IMR-90 (cell line): Measurements from ENCODE around the gene PBRM1. TPM values are rescaled to one million over a fixed set of nuclear protein-coding genes. Genes with fewer than 3 reads are reported as not detected.

Source experiments
- ATAC-seq: fragments of 200-7000 bp; cut with Tn5 transposase; 2 replicates; pipeline ENCODE4 v1.9.1; 2020; ENCODE audit warnings: low read depth, mild to moderate bottlenecking, moderate library complexity
- BruUV-seq: library from RNA; stranded (reverse); fragments of 400-500 nt; replicated peaks from 2 replicates; lab custom pipeline; 2021; lab: Mats Ljungman, UMichigan
- CTCF ChIA-PET: fragments of 300-600 bp; formaldehyde crosslinking; extraction: SDS; loops from one replicate; lab custom pipeline; 2021; ENCODE audit warnings: antibody characterized with exemption; lab: Yijun Ruan, JAX
- POLR2A ChIA-PET: fragments of 300-600 bp; sonication (Branson Sonifier 250); formaldehyde crosslinking; loops from one replicate; lab custom pipeline; 2022; ENCODE audit warnings: antibody characterized with exemption; ENCODE audit not compliant: unreplicated experiment; lab: Charles Lee
- DNase-seq: peaks from one replicate; pipeline ENCODE4 v3.0.0; 2013
- H2AFZ ChIP-seq: replicated peaks from 2 replicates; pipeline ENCODE3; 2013; ENCODE audit warnings: low read length, mild to moderate bottlenecking; ENCODE audit not compliant: poor library complexity
- H2AK5ac ChIP-seq: 2 replicates; pipeline ENCODE4 v1.6.1; 2013; ENCODE audit warnings: low read depth, low read length, inconsistent platforms
- H2AK9ac ChIP-seq: replicated peaks from 2 replicates; pipeline ENCODE3; 2013; ENCODE audit warnings: mild to moderate bottlenecking, low read depth, low read length, moderate library complexity; ENCODE audit not compliant: poor library complexity
- H2BK120ac ChIP-seq: 2 replicates; pipeline ENCODE4 v1.6.1; 2013; ENCODE audit warnings: low read depth, low read length, inconsistent platforms
- H2BK15ac ChIP-seq: 3 replicates; pipeline ENCODE4 v1.6.1; 2013; ENCODE audit warnings: low read depth, low read length, inconsistent platforms
- H2BK20ac ChIP-seq: 2 replicates; pipeline ENCODE4 v1.6.1; 2013; ENCODE audit warnings: low read depth, mild to moderate bottlenecking, inconsistent platforms, low read length, moderate library complexity
- H2BK5ac ChIP-seq: 2 replicates; pipeline ENCODE4 v1.6.1; 2013; ENCODE audit warnings: mild to moderate bottlenecking, low read depth, low read length, inconsistent platforms; ENCODE audit not compliant: poor library complexity, severe bottlenecking
- H3K14ac ChIP-seq: replicated peaks from 2 replicates; pipeline ENCODE4 v1.6.1; 2013; ENCODE audit warnings: low read depth, low read length, inconsistent platforms
- H3K18ac ChIP-seq: 2 replicates; pipeline ENCODE4 v1.6.1; 2013; ENCODE audit warnings: low read depth, low read length, control low read depth
- H3K23ac ChIP-seq: 2 replicates; pipeline ENCODE4 v1.6.1; 2013; ENCODE audit warnings: low read depth, low read length, inconsistent platforms
- H3K27ac ChIP-seq: 2 replicates; pipeline ENCODE4 v1.5.1; 2013; ENCODE audit warnings: mild to moderate bottlenecking, control low read depth, low read length; ENCODE audit not compliant: insufficient read depth
- H3K27me3 ChIP-seq: 2 replicates; pipeline ENCODE4 v1.6.1; 2013; ENCODE audit warnings: low read length; ENCODE audit not compliant: control insufficient read depth, insufficient read depth
- H3K36me3 ChIP-seq: 2 replicates; pipeline ENCODE4 v1.6.1; 2013; ENCODE audit warnings: low read length, mixed read lengths; ENCODE audit not compliant: control insufficient read depth, insufficient read depth
- H3K4ac ChIP-seq: 2 replicates; pipeline ENCODE4 v1.6.1; 2013; ENCODE audit warnings: low read depth, low read length, inconsistent platforms
- H3K4me1 ChIP-seq: 2 replicates; pipeline ENCODE4 v1.6.1; 2013; ENCODE audit warnings: low read length, mixed read lengths; ENCODE audit not compliant: control insufficient read depth, insufficient read depth
- H3K4me2 ChIP-seq: 2 replicates; pipeline ENCODE4 v1.6.1; 2013; ENCODE audit warnings: low read depth, mild to moderate bottlenecking, control low read depth, low read length, moderate library complexity
- H3K4me3 ChIP-seq: 2 replicates; pipeline ENCODE4 v1.5.1; 2013; ENCODE audit warnings: low read depth, mild to moderate bottlenecking, control low read depth, low read length, moderate library complexity; ENCODE audit not compliant: insufficient read depth
- H3K56ac ChIP-seq: 2 replicates; pipeline ENCODE4 v1.6.1; 2013; ENCODE audit warnings: low read length, inconsistent platforms; ENCODE audit not compliant: insufficient read depth; ENCODE audit errors: extremely low read depth
- H3K79me1 ChIP-seq, 2 experiments: 2 replicates each; pipeline ENCODE4 v1.6.1; 2013; ENCODE audit warnings: low read length in 2 of 2, inconsistent platforms in 1 of 2, low read depth in 1 of 2
- H3K9ac ChIP-seq: 2 replicates; pipeline ENCODE4 v1.6.1; 2013; ENCODE audit warnings: low read depth, low read length, control low read depth
- H3K9me1 ChIP-seq: 2 replicates; pipeline ENCODE4 v1.6.1; 2013; ENCODE audit warnings: low read length, inconsistent platforms; ENCODE audit not compliant: insufficient read depth
- H3K9me3 ChIP-seq: 2 replicates; pipeline ENCODE4 v1.6.1; 2013; ENCODE audit warnings: low read length; ENCODE audit not compliant: control insufficient read depth, insufficient read depth
- H4K20me1 ChIP-seq: 2 replicates; pipeline ENCODE4 v1.6.1; 2013; ENCODE audit warnings: low read length, inconsistent platforms; ENCODE audit not compliant: insufficient read depth
- H4K5ac ChIP-seq: 2 replicates; pipeline ENCODE4 v1.6.1; 2013; ENCODE audit warnings: mild to moderate bottlenecking, low read depth, low read length, control low read depth
- H4K8ac ChIP-seq, 2 experiments: 2 replicates each; pipeline ENCODE4 v1.6.1; 2013; ENCODE audit warnings: low read depth in 2 of 2, low read length in 2 of 2, control low read depth in 1 of 2, inconsistent platforms in 1 of 2
- H4K91ac ChIP-seq: 2 replicates; pipeline ENCODE4 v1.6.1; 2013; ENCODE audit warnings: low read depth, low read length, inconsistent platforms; ENCODE audit not compliant: insufficient read depth
- CTCF ChIP-seq: conservative IDR thresholded peaks from 2 replicates; pipeline ENCODE4 v1.5.1; 2012; ENCODE audit warnings: mild to moderate bottlenecking, low read depth, low read length, improper control_type of control experiment
- MXI1 ChIP-seq: IDR thresholded peaks from 2 replicates; pipeline ENCODE4 v1.6.1; 2012; ENCODE audit warnings: low read depth, mild to moderate bottlenecking, low read length, moderate library complexity, borderline replicate concordance
- NFE2L2 ChIP-seq: fragments of 150-350 bp; IDR thresholded peaks from 2 replicates; pipeline ENCODE4 v1.6.1; 2016; ENCODE audit warnings: low read depth, mild to moderate bottlenecking, low read length
- POLR2A ChIP-seq: IDR thresholded peaks from 2 replicates; pipeline ENCODE4 v1.6.1; 2012; ENCODE audit warnings: mild to moderate bottlenecking, low read depth, low read length
- dilution Hi-C: fragments of 300-500 bp; cut with HindIII; formaldehyde crosslinking; loops from one replicate; pipeline ENCODE4 v1.14.3; 2018; ENCODE audit warnings: low sequenced_read_pairs; ENCODE audit not compliant: unreplicated experiment
- in situ Hi-C: fragments of 300-500 bp; cut with MboI; formaldehyde crosslinking; loops from 3 replicates; pipeline ENCODE4 v1.14.3; 2019; ENCODE audit warnings: low sequenced_read_pairs, inconsistent platforms, mixed read lengths
- intact Hi-C: fragments of 100-400 bp; cut with micrococcal nuclease; formaldehyde crosslinking; loops from 2 replicates; pipeline ENCODE4 v1.10.0; 2022
- polyA plus RNA-seq, 3 experiments: library from polyadenylated mRNA; depleted of rRNA; stranded (reverse); fragments of >200 nt; gene quantifications; 2 replicates each; pipeline ENCODE4 v1.2.3, GENCODE V29; 2012; ENCODE audit warnings: low replicate concordance in 1 of 3
- total RNA-seq: library from RNA; depleted of rRNA; stranded (reverse); fragments of >200 nt; gene quantifications from 2 replicates; pipeline ENCODE4 v1.2.3, GENCODE V29; 2012
- TF ChIP-seq, protein P1 (sequence below): fragments of 150-350 bp; IDR thresholded peaks from 2 replicates; pipeline ENCODE4 v1.6.1; 2017; ENCODE audit warnings: mild to moderate bottlenecking, antibody characterized with exemption, low read length, low read depth

The PBRM1 gene
- total and polyA plus RNA-seq, 2 of the 4 experiments (the other 2 are of a cell fraction) = 16.5 to 72.6 TPM

- H3K9me1 ChIP-seq = no peaks in the 10 kb centered on the region; the same call in 1 of the 2 replicates
- no peak overlapping the region for H2BK15ac ChIP-seq
- no peaks in the 10 kb centered on the region for H3K4me1 ChIP-seq
- ChIA-PET POLR2A (no interaction called here), CTCF (no interaction called here)
- no peak overlapping the region for H2BK120ac ChIP-seq
- no peak overlapping the region for H3K4me3 ChIP-seq
- no peak for ATAC-seq
- no peak overlapping the region for H4K8ac ChIP-seq
- in situ Hi-C loops (no loop called here), intact Hi-C loops (no loop called here), dilution Hi-C loops (no loop called here)
- H3K27ac ChIP-seq = no peak overlapping the region
- TF ChIP-seq, protein P1, sequence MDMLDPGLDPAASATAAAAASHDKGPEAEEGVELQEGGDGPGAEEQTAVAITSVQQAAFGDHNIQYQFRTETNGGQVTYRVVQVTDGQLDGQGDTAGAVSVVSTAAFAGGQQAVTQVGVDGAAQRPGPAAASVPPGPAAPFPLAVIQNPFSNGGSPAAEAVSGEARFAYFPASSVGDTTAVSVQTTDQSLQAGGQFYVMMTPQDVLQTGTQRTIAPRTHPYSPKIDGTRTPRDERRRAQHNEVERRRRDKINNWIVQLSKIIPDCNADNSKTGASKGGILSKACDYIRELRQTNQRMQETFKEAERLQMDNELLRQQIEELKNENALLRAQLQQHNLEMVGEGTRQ = no peak
- TF ChIP-seq CTCF (no peak), MXI1 (no peak), NFE2L2 (no peak), POLR2A (no peak)
- H3K27me3 ChIP-seq = no peaks in the 10 kb centered on the region
- no peak overlapping the region for H2AFZ ChIP-seq
- no peak overlapping the region for H3K9ac ChIP-seq
- BruUV-seq = no TSS peak
- H3K14ac ChIP-seq = no peak overlapping the region
- no peak overlapping the region for H3K18ac ChIP-seq
- no peak overlapping the region for H3K4ac ChIP-seq
- H3K36me3 ChIP-seq = peaks cover 36% of the 10 kb centered on the region
- peaks cover 22 to 27% of the 10 kb centered on the region in 2 experiments for H3K79me1 ChIP-seq
- H3K4me2 ChIP-seq = no peak overlapping the region
- DNase-seq = no peak
- H2AK9ac ChIP-seq = no peak overlapping the region
- H3K23ac ChIP-seq = no peak overlapping the region
- H3K9me3 ChIP-seq = peaks cover 12% of the 10 kb centered on the region
- no peak overlapping the region for H2AK5ac ChIP-seq
- H4K20me1 ChIP-seq = no peaks in the 10 kb centered on the region; the same call in 1 of the 2 replicates
- H4K91ac ChIP-seq = no peak overlapping the region
- no peak overlapping the region for H2BK20ac ChIP-seq
- H3K56ac ChIP-seq = no peak overlapping the region
- no peak overlapping the region for H4K5ac ChIP-seq
- no peak overlapping the region for H2BK5ac ChIP-seq
Measured at GRCh38 chr3:52600258-52600657, 85.5 kb downstream of the PBRM1 start.
